ENCODE data around the gene CTAG2. TPM values are rescaled to one million over a fixed set of nuclear protein-coding genes. Genes with fewer than 3 reads are reported as not detected.

CTAG2 gene
- total RNA-seq, 1 donor from 2014 or later: not detected

DNA sequence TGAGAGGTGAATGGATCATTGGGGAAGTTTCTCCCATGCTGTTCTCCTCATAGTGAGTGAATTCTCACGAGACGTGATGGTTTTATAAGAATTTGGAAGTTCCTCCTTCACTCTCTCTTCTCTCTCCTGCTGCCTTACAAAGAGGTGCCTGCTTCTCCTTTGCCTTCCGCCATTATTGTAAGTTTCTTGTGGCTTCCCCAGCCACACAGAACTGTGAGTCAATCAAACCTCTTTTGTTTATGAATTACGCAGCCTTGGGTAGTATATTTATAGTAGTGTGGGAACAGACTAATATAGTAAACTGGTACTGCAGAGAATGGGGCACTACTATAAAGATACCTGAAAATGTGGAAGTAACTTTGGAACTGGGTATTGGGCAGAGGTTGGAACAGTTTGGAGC, 7.8 kb upstream of the CTAG2 start:
- TF ChIP-seq, protein P1, sequence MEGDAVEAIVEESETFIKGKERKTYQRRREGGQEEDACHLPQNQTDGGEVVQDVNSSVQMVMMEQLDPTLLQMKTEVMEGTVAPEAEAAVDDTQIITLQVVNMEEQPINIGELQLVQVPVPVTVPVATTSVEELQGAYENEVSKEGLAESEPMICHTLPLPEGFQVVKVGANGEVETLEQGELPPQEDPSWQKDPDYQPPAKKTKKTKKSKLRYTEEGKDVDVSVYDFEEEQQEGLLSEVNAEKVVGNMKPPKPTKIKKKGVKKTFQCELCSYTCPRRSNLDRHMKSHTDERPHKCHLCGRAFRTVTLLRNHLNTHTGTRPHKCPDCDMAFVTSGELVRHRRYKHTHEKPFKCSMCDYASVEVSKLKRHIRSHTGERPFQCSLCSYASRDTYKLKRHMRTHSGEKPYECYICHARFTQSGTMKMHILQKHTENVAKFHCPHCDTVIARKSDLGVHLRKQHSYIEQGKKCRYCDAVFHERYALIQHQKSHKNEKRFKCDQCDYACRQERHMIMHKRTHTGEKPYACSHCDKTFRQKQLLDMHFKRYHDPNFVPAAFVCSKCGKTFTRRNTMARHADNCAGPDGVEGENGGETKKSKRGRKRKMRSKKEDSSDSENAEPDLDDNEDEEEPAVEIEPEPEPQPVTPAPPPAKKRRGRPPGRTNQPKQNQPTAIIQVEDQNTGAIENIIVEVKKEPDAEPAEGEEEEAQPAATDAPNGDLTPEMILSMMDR (conservative IDR thresholded peaks at IDR 0.05; ENCODE audit: low read depth, low read length): no peak
- no peak overlapping the region for H3K4me3 ChIP-seq (ENCODE audit: low read depth, low read length)
- no peak for DNase-seq (ENCODE audit: low read depth)

DNA sequence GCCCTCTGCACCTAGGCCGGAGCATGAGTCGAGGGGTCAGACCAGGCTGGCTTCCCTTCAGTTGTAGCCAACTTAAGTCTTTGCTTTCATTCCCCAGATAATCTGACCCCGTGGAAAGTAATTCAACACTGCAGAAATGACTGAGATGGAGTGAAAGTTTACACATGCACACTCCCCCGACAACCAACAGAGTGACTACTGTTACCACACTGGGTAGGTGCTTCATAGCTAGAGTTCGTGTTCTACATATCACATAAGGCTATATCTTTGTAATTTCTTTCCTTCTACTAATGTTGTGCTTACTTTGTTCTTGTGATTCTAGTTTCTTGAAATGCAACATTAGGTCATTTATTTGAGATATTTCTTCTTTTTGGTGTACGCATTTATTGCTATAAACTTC, 7.2 kb upstream of the CTAG2 start:
- no peak for DNase-seq (ENCODE audit: low read depth)
- TF ChIP-seq, protein P1 (conservative IDR thresholded peaks at IDR 0.05; ENCODE audit: low read depth, low read length): no peak
- H3K4me3 ChIP-seq (ENCODE audit: low read depth, low read length): no peak overlapping the region

DNA sequence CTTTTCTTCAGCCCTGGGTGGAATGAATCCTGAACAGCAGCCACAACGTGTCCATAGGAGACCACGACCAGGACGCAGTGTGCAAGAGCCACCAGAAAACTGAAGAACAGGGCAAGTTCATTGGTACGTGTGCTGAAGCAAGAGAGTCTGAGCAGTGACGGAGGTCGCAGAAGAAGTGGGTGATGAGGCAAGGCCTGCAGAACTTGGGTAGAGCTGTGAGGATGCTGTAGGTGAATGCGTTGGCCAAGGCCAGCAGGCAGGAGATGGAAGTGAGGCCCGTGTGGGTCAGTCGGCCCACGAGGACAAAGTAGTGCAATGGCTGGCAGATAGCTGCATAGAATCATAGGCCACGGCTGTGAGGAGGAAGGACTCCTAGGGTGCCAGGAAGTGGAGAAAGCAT, 5.6 kb upstream of the CTAG2 start:
- TF ChIP-seq, protein P1 (conservative IDR thresholded peaks at IDR 0.05; ENCODE audit: low read depth, low read length): no peak
- H3K4me3 ChIP-seq (ENCODE audit: low read depth, low read length): no peak overlapping the region
- DNase-seq (ENCODE audit: low read depth): no peak

DNA sequence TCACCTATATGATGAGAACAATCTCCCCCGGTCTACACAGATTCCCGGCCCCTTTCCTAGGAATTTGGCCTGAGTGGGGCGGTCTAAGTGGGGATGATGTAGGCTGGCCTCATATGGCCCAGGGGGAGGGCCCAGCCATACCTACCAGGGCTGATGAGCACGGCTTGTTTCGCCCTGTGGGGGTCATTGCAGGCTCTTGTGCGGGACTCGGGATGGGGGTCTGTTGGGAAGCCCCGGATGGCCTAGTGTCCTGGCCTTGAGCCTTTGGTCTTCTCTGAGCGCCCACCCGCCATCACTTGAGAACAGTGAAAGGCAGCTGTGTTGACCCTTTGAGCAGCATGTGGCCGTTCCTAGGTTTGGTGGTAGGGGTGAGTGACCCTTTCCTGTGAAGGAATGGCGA, 4.8 kb upstream of the CTAG2 start:
- DNase-seq (ENCODE audit: low read depth): no peak
- TF ChIP-seq, protein P1 (conservative IDR thresholded peaks at IDR 0.05; ENCODE audit: low read depth, low read length): no peak
- H3K4me3 ChIP-seq (ENCODE audit: low read depth, low read length): no peak overlapping the region

DNA sequence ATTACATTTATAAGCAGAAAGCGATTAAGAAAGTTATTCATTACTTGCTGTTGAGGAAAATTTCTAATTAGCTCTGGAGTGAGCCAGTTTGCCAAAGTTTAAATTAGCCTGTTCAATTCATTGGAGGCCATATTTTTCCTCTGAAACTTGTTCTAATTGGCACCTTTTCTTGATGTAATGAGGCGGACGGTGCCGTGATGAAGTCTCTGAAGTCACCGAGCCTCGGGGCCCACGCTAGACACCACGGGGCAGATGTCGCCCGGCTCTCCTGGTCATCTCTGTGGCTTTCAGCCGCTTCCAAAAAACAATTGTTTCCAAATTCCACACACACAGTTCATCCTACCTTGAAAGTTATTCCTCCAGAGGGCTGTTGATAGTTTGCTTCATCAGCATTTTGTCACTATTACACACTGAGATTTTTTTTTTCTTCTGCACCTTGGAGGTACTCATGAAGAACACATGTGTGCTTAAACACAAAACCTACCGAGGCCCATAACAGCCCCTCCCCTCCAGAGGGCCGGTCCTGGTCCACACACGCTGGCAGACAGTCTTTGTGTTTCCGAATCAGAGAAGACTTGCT, 3.9 kb upstream of the CTAG2 start:
- no peak for DNase-seq (ENCODE audit: low read depth)
- no peak overlapping the region for H3K4me3 ChIP-seq (ENCODE audit: low read depth, low read length)
- TF ChIP-seq, protein P1 (conservative IDR thresholded peaks at IDR 0.05; ENCODE audit: low read depth, low read length): no peak

DNA sequence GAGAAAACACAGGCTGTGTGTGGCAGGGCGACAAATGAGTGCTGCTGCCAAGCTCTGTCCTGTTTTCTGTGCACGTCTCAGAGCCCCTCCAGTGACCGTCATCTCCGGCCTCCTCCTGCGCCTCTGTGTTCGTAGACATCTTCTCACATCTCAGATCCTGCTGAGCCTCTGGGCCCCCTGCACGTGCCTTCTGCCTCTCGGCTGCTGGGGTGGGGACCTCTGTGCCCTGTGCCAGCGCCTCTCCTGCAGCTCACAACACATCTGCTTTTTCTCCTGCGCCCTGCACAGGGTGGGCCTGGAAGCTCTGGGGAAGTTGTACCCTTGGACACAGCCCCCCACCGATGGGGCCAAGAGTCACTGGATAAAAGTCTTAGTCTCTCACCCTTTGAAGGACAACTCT, 2.4 kb upstream of the CTAG2 start:
- TF ChIP-seq, protein P1 (conservative IDR thresholded peaks at IDR 0.05; ENCODE audit: low read depth, low read length): no peak

DNA sequence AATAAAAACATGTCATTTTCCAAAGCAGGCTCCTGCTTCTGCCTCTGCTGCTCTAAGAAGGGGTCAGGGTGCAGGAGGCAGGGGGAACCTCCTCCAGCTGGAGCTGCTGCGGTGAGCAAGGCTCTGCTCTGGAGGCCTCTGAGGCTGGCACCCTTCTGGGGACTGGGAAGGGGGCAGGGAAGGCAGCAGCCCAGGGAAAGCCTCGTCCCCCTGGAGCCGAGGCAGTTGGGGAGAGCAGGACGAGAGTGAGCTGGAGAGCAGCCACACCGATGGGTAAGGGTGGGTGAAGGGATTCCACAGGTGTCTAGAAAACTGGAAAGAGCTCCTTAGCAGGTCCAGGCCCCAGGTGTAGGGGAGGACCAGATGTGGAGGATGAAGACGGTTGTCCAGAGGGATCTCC, 2.0 kb upstream of the CTAG2 start:
- DNase-seq (ENCODE audit: low read depth): no peak
- TF ChIP-seq, protein P1 (conservative IDR thresholded peaks at IDR 0.05; ENCODE audit: low read depth, low read length): no peak

More for the DNA sequence above, 2.4 kb upstream of the CTAG2 start:
- no peak overlapping the region for H3K4me3 ChIP-seq (ENCODE audit: low read depth, low read length)
- no peak for DNase-seq (ENCODE audit: low read depth)

More for the DNA sequence above, 2.0 kb upstream of the CTAG2 start:
- no peak overlapping the region for H3K4me3 ChIP-seq (ENCODE audit: low read depth, low read length)
